HL-60 (cell line): ENCODE measurements around the gene KBTBD3.

Experiments
- CTCF ChIP-seq: IDR thresholded peaks from one replicate; pipeline ENCODE4 v1.5.1; 2011; ENCODE audit warnings: low read length, control low read depth, inconsistent platforms; ENCODE audit not compliant: insufficient read depth
- GABPA ChIP-seq: IDR thresholded peaks from 2 replicates; pipeline ENCODE4 v1.6.1; 2012; ENCODE audit warnings: low read depth
- POLR2AphosphoS5 ChIP-seq: IDR thresholded peaks from 2 replicates; pipeline ENCODE4 v1.6.1; 2012; ENCODE audit warnings: low read depth
- REST ChIP-seq: IDR thresholded peaks from 2 replicates; pipeline ENCODE4 v1.6.1; 2012; ENCODE audit warnings: low read depth; ENCODE audit not compliant: insufficient replicate concordance

- TF ChIP-seq CTCF (no peak), GABPA (no peak), POLR2AphosphoS5 (no peak), REST (no peak)
Measured at GRCh38 chr11:106047631-106048030, 29.5 kb downstream of the KBTBD3 start.
